Sigmoid colon (tissue), 7 donors: Measurements from ENCODE around the gene TRAFD1. TPM values are rescaled to one million over a fixed set of nuclear protein-coding genes. Genes with fewer than 3 reads are reported as not detected.

Experiments used
- DNase-seq: peaks from one replicate; pipeline ENCODE4 v3.0.0-alpha.2; 2019
- H3K27ac ChIP-seq, 4 donors: fragments of 200-600 bp; sonication (generic); one replicate each; pipeline ENCODE4 v1.5.1; 2016 to 2019; ENCODE audit warnings: mild to moderate bottlenecking in 1 of 4
- H3K27me3 ChIP-seq, 3 donors: fragments of 200-600 bp; sonication (generic); one replicate each; pipeline ENCODE4 v1.5.1; 2019; ENCODE audit warnings: mild to moderate bottlenecking in 1 of 3
- H3K36me3 ChIP-seq, 4 donors: fragments of 200-600 bp; sonication (generic); one replicate each; pipeline ENCODE4 v1.5.1; 2016 to 2019
- H3K4me1 ChIP-seq, 4 donors: fragments of 200-600 bp; sonication (generic); one replicate each; pipeline ENCODE4 v1.5.1; 2017 to 2019
- H3K4me3 ChIP-seq, 4 donors: fragments of 200-600 bp; sonication (generic); one replicate each; pipeline ENCODE4 v1.5.1; 2017 to 2019; ENCODE audit warnings: mild to moderate bottlenecking in 2 of 4, moderate library complexity in 1 of 4
- H3K9me3 ChIP-seq, 4 donors: fragments of 200-600 bp in 3 of 4; sonication (generic) in 3 of 4; one replicate each; pipeline versions ENCODE4 v1.5.1 to v1.6.1; 2013 to 2019
- CTCF ChIP-seq, 4 experiments: fragments of 450-650 bp in 3 of 4; fragments of 200-600 bp in 1 of 4; IDR thresholded peaks; one replicate each; pipeline ENCODE4 v1.5.1; 2016 to 2019; ENCODE audit warnings: antibody characterized with exemption in 4 of 4, mild to moderate bottlenecking in 3 of 4, moderate library complexity in 2 of 4
- EP300 ChIP-seq, 4 donors: sonication (generic); formaldehyde crosslinking; IDR thresholded peaks; one replicate each; pipeline ENCODE4 v1.6.1; 2017; ENCODE audit warnings: antibody characterized with exemption in 4 of 4
- POLR2A ChIP-seq, 2 donors: fragments of 450-650 bp; IDR thresholded peaks; one replicate each; pipeline ENCODE4 v1.6.1; 2016; ENCODE audit warnings: antibody characterized with exemption in 2 of 2, mild to moderate bottlenecking in 2 of 2, moderate library complexity in 2 of 2
- POLR2AphosphoS5 ChIP-seq, 4 donors: sonication (generic); formaldehyde crosslinking; IDR thresholded peaks; one replicate each; pipeline ENCODE4 v1.6.1; 2017; ENCODE audit warnings: antibody characterized with exemption in 4 of 4
- WGBS, 2 donors: extraction: QIAGEN DNeasy Blood & Tissue Kit; methylation state at CpG; one replicate each; pipeline ENCODE4 v1.1.7; 2013; 5-methylcytosine and 5-hydroxymethylcytosine counted together
- intact Hi-C: fragments of 100-400 bp; cut with DNase I; formaldehyde crosslinking; loops from one replicate; pipeline ENCODE4 v1.15.1; 2023
- polyA plus RNA-seq, 3 donors: library from polyadenylated mRNA; stranded (reverse); fragments of 200-250 nt; gene quantifications; one replicate each; pipeline ENCODE4 v1.2.3, GENCODE V29; 2013
- total RNA-seq, 4 donors: library from RNA; depleted of rRNA; stranded (reverse); fragments of >200 nt; gene quantifications; one replicate each; pipeline ENCODE4 v1.1.0, GENCODE V29; 2016
- donor health status: healthy with polysubstance abuse.
- donor health status: Bipolar disorder and iron deficiency.
- donor health status: healthy.

Gene TRAFD1
- total and polyA plus RNA-seq, 7 donors: 17.4 to 90.8 (median 42.1) TPM

- no peaks in the 10 kb centered on the region for H3K4me1 ChIP-seq
- TF ChIP-seq EP300 (IDR thresholded peaks at IDR 0.05): no peak
- TF ChIP-seq POLR2AphosphoS5 (IDR thresholded peaks at IDR 0.05): no peak
- TF ChIP-seq POLR2A (IDR thresholded peaks at IDR 0.05): no peak
- no peak for TF ChIP-seq CTCF (IDR thresholded peaks at IDR 0.05)
- no peak overlapping the region for H3K27ac ChIP-seq
- peaks cover 10 to 78% (median 29%) of the 10 kb centered on the region in 4 donors for H3K36me3 ChIP-seq
- 96% methylated on average over 12 of the region's 12 CpGs for WGBS, 2 donors
- no peak overlapping the region for H3K4me3 ChIP-seq
- H3K9me3 ChIP-seq: no peaks in the 10 kb centered on the region
- H3K27me3 ChIP-seq: no peaks in the 10 kb centered on the region
- intact Hi-C loops: loop anchor here (10.0 kb wide), 1 partner anchor 222 kb away; no protein-coding TSS in a partner anchor
- DNase-seq: peak; percentile 46
Measured at GRCh38 chr12:112167031-112167461, 41.7 kb downstream of the TRAFD1 start.

- WGBS, 2 donors: 90 to 92% methylated on average over 32 of the region's 32 CpGs
- TF ChIP-seq CTCF (IDR thresholded peaks at IDR 0.05) (no peak), EP300 (IDR thresholded peaks at IDR 0.05) (no peak), POLR2A (IDR thresholded peaks at IDR 0.05) (no peak), POLR2AphosphoS5 (IDR thresholded peaks at IDR 0.05) (no peak)
- intact Hi-C loops: loop anchor here (10.0 kb wide), 1 partner anchor 223 kb away; no protein-coding TSS in a partner anchor
- H3K9me3 ChIP-seq: no peaks in the 10 kb centered on the region
- H3K27me3 ChIP-seq: no peaks in the 10 kb centered on the region
- H3K27ac ChIP-seq: no peak overlapping the region
- H3K4me1 ChIP-seq: no peaks in the 10 kb centered on the region
- no peak overlapping the region for H3K4me3 ChIP-seq
- H3K36me3 ChIP-seq: peaks cover 17 to 78% (median 31%) of the 10 kb centered on the region in 4 donors
- peak; percentile 53 for DNase-seq
Measured at GRCh38 chr12:112167718-112168525, 42.6 kb downstream of the TRAFD1 start.

GRCh38 chr12:112168561-112168971 lies 43.2 kb downstream of the TRAFD1 start:
- intact Hi-C loops: loop anchor here (10.0 kb wide), 1 partner anchor 224 kb away; no protein-coding TSS in a partner anchor
- DNase-seq: peak; percentile 47
- WGBS, 2 donors: 94 to 95% methylated on average over 8 of the region's 8 CpGs
- TF ChIP-seq POLR2A (IDR thresholded peaks at IDR 0.05) (no peak), POLR2AphosphoS5 (IDR thresholded peaks at IDR 0.05) (no peak), CTCF (IDR thresholded peaks at IDR 0.05) (no peak), EP300 (IDR thresholded peaks at IDR 0.05) (no peak)
- Histone ChIP-seq H3K9me3 (no peaks in the 10 kb centered on the region), H3K27me3 (no peaks in the 10 kb centered on the region), H3K4me1 (no peaks in the 10 kb centered on the region), H3K36me3 (peaks cover 16 to 76% (median 29%) of the 10 kb centered on the region in 4 donors), H3K4me3 (no peak overlapping the region), H3K27ac (no peak overlapping the region)

GRCh38 chr12:112169161-112169872 lies 44.0 kb downstream of the TRAFD1 start:
- intact Hi-C loops: loop anchor here (10.0 kb wide), 1 partner anchor 225 kb away; no protein-coding TSS in a partner anchor
- Histone ChIP-seq H3K27me3 (no peaks in the 10 kb centered on the region), H3K27ac (no peak overlapping the region), H3K4me3 (no peak overlapping the region), H3K4me1 (no peaks in the 10 kb centered on the region), H3K9me3 (no peaks in the 10 kb centered on the region), H3K36me3 (peaks cover 11 to 76% (median 31%) of the 10 kb centered on the region in 4 donors)
- TF ChIP-seq POLR2AphosphoS5 (IDR thresholded peaks at IDR 0.05): no peak
- TF ChIP-seq POLR2A (IDR thresholded peaks at IDR 0.05): no peak
- TF ChIP-seq EP300 (IDR thresholded peaks at IDR 0.05): no peak
- no peak for TF ChIP-seq CTCF (IDR thresholded peaks at IDR 0.05)
- DNase-seq: no peak
- 91 to 94% methylated on average over 19 of the region's 19 CpGs for WGBS, 2 donors
